Hepatocyte (in vitro differentiated cells): ENCODE data around the gene PRRT4.

Source experiments
- EZH2 ChIP-seq: fragments of 200-600 bp; sonication (generic); IDR thresholded peaks from 2 replicates; pipeline ENCODE4 v1.6.1; 2016; ENCODE audit warnings: antibody characterized with exemption, mild to moderate bottlenecking, borderline replicate concordance
- TF ChIP-seq, protein P1 (sequence below): fragments of 200-600 bp; sonication (generic); IDR thresholded peaks from 2 replicates; pipeline ENCODE4 v1.5.1; 2016; ENCODE audit warnings: antibody characterized with exemption, mild to moderate bottlenecking; ENCODE audit not compliant: poor library complexity

DNA sequence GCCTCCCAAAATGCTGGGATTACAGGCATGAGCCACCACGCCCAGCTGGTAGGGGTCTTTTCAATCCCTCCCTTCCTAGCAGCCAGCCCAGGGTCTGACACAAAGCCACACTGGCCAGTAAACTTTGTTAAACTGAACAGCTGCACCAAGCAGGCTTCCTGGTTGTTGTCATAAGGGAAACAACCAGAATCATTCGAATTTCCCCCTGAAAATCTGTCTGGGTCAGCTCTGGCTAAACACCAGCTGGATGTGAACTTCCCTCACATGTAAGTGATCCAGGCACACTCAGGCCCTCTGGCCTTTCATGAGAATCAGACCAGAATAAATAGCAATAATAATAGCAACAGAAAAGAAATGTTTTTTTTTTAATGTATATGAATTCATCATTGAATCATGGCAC is 40.9 kb upstream of the PRRT4 start:
- TF ChIP-seq, protein P1, sequence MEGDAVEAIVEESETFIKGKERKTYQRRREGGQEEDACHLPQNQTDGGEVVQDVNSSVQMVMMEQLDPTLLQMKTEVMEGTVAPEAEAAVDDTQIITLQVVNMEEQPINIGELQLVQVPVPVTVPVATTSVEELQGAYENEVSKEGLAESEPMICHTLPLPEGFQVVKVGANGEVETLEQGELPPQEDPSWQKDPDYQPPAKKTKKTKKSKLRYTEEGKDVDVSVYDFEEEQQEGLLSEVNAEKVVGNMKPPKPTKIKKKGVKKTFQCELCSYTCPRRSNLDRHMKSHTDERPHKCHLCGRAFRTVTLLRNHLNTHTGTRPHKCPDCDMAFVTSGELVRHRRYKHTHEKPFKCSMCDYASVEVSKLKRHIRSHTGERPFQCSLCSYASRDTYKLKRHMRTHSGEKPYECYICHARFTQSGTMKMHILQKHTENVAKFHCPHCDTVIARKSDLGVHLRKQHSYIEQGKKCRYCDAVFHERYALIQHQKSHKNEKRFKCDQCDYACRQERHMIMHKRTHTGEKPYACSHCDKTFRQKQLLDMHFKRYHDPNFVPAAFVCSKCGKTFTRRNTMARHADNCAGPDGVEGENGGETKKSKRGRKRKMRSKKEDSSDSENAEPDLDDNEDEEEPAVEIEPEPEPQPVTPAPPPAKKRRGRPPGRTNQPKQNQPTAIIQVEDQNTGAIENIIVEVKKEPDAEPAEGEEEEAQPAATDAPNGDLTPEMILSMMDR = no peak
- no peak for TF ChIP-seq EZH2
